ENCODE results near the gene TMEM94.

TMEM94 gene

DNA sequence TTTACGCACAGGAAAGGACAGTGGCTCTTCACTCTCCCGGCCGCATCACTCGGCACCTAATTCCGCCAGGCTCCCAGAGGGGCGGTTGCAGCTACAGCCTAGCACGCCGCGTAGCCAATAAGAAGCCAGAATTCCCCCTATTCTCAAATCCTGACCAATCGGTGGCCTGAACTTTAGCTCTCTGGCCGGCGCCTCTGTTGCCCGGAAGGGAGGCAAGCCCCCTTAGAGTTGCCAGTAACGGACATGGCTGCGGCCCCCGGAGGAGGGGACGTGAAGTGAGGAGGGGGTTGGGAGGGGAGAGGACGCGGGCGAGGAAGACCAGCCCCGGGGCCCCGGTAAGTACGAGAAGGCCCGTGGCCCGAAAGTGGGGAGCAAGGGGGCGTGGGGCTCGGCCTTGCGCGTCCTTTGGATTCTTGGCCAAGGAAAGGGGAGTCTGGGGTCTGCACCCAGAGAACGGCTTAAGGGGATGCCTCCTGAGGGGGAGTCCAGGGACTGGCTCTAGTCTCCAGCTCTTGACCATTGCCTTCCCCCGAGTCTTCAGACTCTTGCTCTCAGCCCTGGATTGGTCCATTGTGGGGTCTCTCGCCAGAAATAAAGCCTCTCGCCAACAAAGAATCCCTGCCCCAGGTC lies at the start of gene TMEM94:
Gene TMEM94 (plus strand): TSS at position 219 of the 630 bp plus-strand sequence. CDS start 15,271 bp downstream, outside the sequence.
- Mint-ChIP-seq H3K4me3 (peak within 1 kb of the TSS; percentile 95 to 97), H3K27ac (peak within 1 kb of the TSS; percentile 93), H3K27me3 (peaks cover 0 to 4% of the 10 kb centered on the region in 2 donors), H3K9me3 (no peaks in the 10 kb centered on the region), H3K4me1 (peaks cover 24 to 35% of the 10 kb centered on the region in 2 donors), H3K36me3 (no peaks in the 10 kb centered on the region)
- ATAC-seq (replicated peaks) = peak; percentile 98
- DNase-seq = peak; percentile 92

- ATAC-seq (replicated peaks) (no peak), DNase-seq (no peak)
- Mint-ChIP-seq H3K4me1 (peaks cover 28 to 40% of the 10 kb centered on the region in 2 donors), H3K27me3 (no peaks in the 10 kb centered on the region), H3K9me3 (no peaks in the 10 kb centered on the region), H3K27ac (no peak overlapping the region), H3K4me3 (no peak overlapping the region), H3K36me3 (peaks cover 20 to 23% of the 10 kb centered on the region in 2 donors)
Measured at GRCh38 chr17:75407655-75408352, 48.6 kb upstream of the TMEM94 start.

GRCh38 chr17:75410141-75410540 lies 46.3 kb upstream of the TMEM94 start:
- peak overlapping the region; percentile 82 for H3K27ac Mint-ChIP-seq
- H3K9me3 Mint-ChIP-seq = no peaks in the 10 kb centered on the region
- peaks cover 25 to 41% of the 10 kb centered on the region in 2 donors for H3K4me1 Mint-ChIP-seq
- H3K4me3 Mint-ChIP-seq = no peak overlapping the region
- peaks cover 3% of the 10 kb centered on the region in 2 donors for H3K36me3 Mint-ChIP-seq
- DNase-seq = no peak
- ATAC-seq (replicated peaks) = no peak
- H3K27me3 Mint-ChIP-seq = no peaks in the 10 kb centered on the region

GRCh38 chr17:75411328-75412067 lies 44.9 kb upstream of the TMEM94 start:
- DNase-seq (no peak), ATAC-seq (replicated peaks) (no peak)
- Mint-ChIP-seq H3K36me3 (no peaks in the 10 kb centered on the region), H3K4me1 (peaks cover 22 to 40% of the 10 kb centered on the region in 2 donors), H3K27me3 (no peaks in the 10 kb centered on the region), H3K9me3 (no peaks in the 10 kb centered on the region), H3K27ac (peak overlapping the region; percentile 25), H3K4me3 (no peak overlapping the region)

GRCh38 chr17:75412455-75413317 lies 43.7 kb upstream of the TMEM94 start:
- peak overlapping the region; percentile 42 for H3K27ac Mint-ChIP-seq
- no peaks in the 10 kb centered on the region for H3K36me3 Mint-ChIP-seq
- peak; percentile 87 to 88 for ATAC-seq (replicated peaks)
- H3K4me3 Mint-ChIP-seq = peak overlapping the region; percentile 46 to 69
- H3K4me1 Mint-ChIP-seq = peaks cover 19 to 35% of the 10 kb centered on the region in 2 donors
- DNase-seq = peak; percentile 73
- no peaks in the 10 kb centered on the region for H3K27me3 Mint-ChIP-seq
- no peaks in the 10 kb centered on the region for H3K9me3 Mint-ChIP-seq

DNA sequence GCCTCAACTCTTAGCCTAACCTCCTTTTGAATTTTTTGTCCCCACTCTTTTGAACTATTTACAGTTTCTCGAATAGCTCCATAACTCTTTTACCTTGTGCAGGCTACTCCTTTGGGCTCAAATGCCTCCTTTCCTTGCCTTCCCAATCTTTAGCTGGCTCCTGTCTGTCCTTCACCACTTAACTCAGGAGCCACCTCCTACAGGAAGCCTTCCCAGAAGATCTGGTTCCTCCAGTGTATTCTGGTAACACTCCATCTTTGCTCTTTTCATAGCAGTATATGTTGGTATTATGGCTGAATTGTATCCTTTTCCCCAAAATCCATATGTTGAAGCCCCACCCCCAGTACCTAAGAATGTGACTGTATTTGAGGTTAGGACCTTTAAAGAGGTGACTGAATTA lies 41.9 kb upstream of the TMEM94 start:
- Mint-ChIP-seq H3K36me3 (no peaks in the 10 kb centered on the region), H3K4me1 (peaks cover 13 to 35% of the 10 kb centered on the region in 2 donors), H3K9me3 (no peaks in the 10 kb centered on the region), H3K27ac (no peak overlapping the region), H3K27me3 (no peaks in the 10 kb centered on the region), H3K4me3 (no peak overlapping the region)
- DNase-seq (no peak), ATAC-seq (replicated peaks) (no peak)

DNA sequence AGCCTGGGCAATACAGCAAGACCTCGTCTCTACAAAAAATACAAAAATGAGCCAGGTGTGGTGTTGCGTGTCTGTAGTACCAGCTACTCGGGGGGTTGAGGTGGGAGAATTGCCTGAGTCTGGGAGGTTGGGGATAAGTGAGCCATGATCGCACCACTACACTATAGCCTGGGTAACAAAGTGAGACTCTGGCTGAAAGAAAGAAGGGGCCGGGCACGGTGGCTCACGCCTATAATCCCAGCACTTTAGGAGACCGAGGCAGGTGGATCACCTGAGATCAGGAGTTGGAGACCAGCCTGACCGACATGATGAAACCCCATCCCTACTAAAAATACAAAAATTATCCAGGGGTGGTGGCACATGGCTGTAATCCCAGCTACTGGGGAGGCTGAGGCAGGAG lies 40.4 kb upstream of the TMEM94 start:
- peaks cover 10 to 35% of the 10 kb centered on the region in 2 donors for H3K4me1 Mint-ChIP-seq
- no peaks in the 10 kb centered on the region for H3K36me3 Mint-ChIP-seq
- no peak overlapping the region for H3K4me3 Mint-ChIP-seq
- no peak for DNase-seq
- no peaks in the 10 kb centered on the region for H3K9me3 Mint-ChIP-seq
- no peak overlapping the region for H3K27ac Mint-ChIP-seq
- no peak for ATAC-seq (replicated peaks)
- no peaks in the 10 kb centered on the region for H3K27me3 Mint-ChIP-seq

- Mint-ChIP-seq H3K27me3 (no peaks in the 10 kb centered on the region), H3K27ac (no peak overlapping the region), H3K36me3 (no peaks in the 10 kb centered on the region), H3K4me1 (peaks cover 3 to 25% of the 10 kb centered on the region in 2 donors), H3K9me3 (no peaks in the 10 kb centered on the region), H3K4me3 (no peak overlapping the region)
- no peak for DNase-seq
- ATAC-seq (replicated peaks) = no peak
Measured at GRCh38 chr17:75417054-75417580, 39.3 kb upstream of the TMEM94 start.

DNA sequence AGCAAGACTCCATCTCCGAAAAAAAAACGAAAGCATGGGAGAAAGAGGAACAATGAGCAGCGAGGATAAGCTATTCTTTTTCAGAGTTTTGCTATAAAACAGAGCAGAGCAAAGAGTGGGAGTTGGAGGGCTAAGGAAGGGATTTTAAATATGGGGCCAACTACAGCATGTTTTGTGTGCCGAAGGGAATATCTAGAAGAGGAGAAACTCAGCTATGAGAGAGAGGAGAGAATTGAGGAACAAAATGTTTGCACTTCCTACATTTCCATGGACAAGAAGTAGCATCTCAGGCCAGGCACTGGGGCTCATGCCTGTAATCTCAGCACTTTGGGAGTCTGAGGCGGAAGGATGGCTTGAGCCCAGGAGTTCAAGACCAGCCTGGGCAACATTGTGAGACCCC lies 37.9 kb upstream of the TMEM94 start:
- Mint-ChIP-seq H3K4me1 (peaks cover 0 to 11% of the 10 kb centered on the region in 2 donors), H3K27me3 (no peaks in the 10 kb centered on the region), H3K4me3 (no peak overlapping the region), H3K36me3 (no peaks in the 10 kb centered on the region), H3K9me3 (no peaks in the 10 kb centered on the region), H3K27ac (no peak overlapping the region)
- DNase-seq = no peak
- no peak for ATAC-seq (replicated peaks)

- no peak for ATAC-seq (replicated peaks)
- no peak for DNase-seq
- no peaks in the 10 kb centered on the region for H3K36me3 Mint-ChIP-seq
- H3K27ac Mint-ChIP-seq = no peak overlapping the region
- H3K9me3 Mint-ChIP-seq = no peaks in the 10 kb centered on the region
- peaks cover 14 to 19% of the 10 kb centered on the region in 2 donors for H3K4me1 Mint-ChIP-seq
- no peak overlapping the region for H3K4me3 Mint-ChIP-seq
- peaks cover 12% of the 10 kb centered on the region in 2 donors for H3K27me3 Mint-ChIP-seq
Measured at GRCh38 chr17:75428543-75429469, 27.6 kb upstream of the TMEM94 start.

DNA sequence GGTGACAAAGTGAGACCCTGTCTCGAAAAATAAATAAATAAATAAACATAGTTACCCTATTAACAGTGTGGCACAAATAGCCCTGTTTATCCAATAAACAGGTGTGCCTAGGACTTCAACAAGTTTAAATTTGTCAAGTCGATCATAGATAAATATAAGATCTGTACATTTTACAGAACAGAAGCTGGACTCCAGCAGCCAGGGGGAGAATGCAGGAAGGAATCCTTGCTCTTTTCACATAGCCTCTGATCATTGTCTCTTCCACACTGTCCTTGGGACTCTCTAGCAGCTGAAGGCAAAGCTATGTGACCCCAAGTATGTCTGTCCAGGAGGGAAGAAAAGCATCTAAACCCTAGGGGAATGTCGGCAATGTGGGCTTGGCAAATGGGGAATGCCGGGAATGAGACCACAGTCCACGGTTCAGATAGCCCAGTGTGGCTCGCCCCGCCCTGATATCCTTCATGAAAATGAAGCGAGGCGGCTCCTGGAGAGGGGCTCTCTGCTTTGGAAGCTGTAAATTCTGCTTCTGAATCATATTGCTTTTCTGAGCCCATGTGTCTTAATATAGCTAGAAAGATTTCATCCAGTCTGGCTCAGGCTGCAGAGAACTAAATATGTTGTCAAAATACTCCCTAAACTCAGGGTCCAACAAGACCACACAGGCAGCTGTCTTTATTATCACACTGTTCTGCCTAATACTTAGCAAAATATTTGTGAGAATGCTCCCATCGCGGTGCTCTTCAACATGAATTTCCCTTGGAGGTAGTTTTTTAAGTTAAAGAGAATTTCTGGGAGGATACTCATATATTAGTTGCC lies 26.1 kb upstream of the TMEM94 start:
- no peak for ATAC-seq (replicated peaks)
- H3K4me3 Mint-ChIP-seq = no peak overlapping the region
- DNase-seq = no peak
- peaks cover 16 to 20% of the 10 kb centered on the region in 2 donors for H3K27me3 Mint-ChIP-seq
- H3K27ac Mint-ChIP-seq = no peak overlapping the region
- H3K4me1 Mint-ChIP-seq = peaks cover 14 to 19% of the 10 kb centered on the region in 2 donors
- no peaks in the 10 kb centered on the region for H3K9me3 Mint-ChIP-seq
- H3K36me3 Mint-ChIP-seq = no peaks in the 10 kb centered on the region

- H3K4me1 Mint-ChIP-seq = peaks cover 5 to 6% of the 10 kb centered on the region in 2 donors
- no peak overlapping the region for H3K4me3 Mint-ChIP-seq
- no peak for DNase-seq
- no peak for ATAC-seq (replicated peaks)
- no peak overlapping the region for H3K27ac Mint-ChIP-seq
- peaks cover 21 to 26% of the 10 kb centered on the region in 2 donors for H3K27me3 Mint-ChIP-seq
- no peaks in the 10 kb centered on the region for H3K36me3 Mint-ChIP-seq
- H3K9me3 Mint-ChIP-seq = no peaks in the 10 kb centered on the region
Measured at GRCh38 chr17:75433218-75433783, 23.1 kb upstream of the TMEM94 start.
